PC-3 (cell line): ENCODE results near the gene GFRA1.

ENCODE experiments used
- EZH2 ChIP-seq: fragments of 300-600 bp; sonication (generic); IDR thresholded peaks from one replicate; pipeline ENCODE4 v1.6.1; 2017; ENCODE audit warnings: antibody characterized with exemption, mild to moderate bottlenecking, low read length; ENCODE audit not compliant: unreplicated experiment
- EZH2phosphoT487 ChIP-seq: fragments of 300-600 bp; sonication (generic); IDR thresholded peaks from 2 replicates; pipeline ENCODE4 v1.6.1; 2018; ENCODE audit warnings: mild to moderate bottlenecking, antibody characterized with exemption, low read length, borderline replicate concordance
- TF ChIP-seq, protein P1 (sequence below): fragments of 300-600 bp; sonication (generic); conservative IDR thresholded peaks from 2 replicates; pipeline ENCODE4 v1.5.1; 2017; ENCODE audit warnings: antibody characterized with exemption, low read depth, mild to moderate bottlenecking, low read length

DNA sequence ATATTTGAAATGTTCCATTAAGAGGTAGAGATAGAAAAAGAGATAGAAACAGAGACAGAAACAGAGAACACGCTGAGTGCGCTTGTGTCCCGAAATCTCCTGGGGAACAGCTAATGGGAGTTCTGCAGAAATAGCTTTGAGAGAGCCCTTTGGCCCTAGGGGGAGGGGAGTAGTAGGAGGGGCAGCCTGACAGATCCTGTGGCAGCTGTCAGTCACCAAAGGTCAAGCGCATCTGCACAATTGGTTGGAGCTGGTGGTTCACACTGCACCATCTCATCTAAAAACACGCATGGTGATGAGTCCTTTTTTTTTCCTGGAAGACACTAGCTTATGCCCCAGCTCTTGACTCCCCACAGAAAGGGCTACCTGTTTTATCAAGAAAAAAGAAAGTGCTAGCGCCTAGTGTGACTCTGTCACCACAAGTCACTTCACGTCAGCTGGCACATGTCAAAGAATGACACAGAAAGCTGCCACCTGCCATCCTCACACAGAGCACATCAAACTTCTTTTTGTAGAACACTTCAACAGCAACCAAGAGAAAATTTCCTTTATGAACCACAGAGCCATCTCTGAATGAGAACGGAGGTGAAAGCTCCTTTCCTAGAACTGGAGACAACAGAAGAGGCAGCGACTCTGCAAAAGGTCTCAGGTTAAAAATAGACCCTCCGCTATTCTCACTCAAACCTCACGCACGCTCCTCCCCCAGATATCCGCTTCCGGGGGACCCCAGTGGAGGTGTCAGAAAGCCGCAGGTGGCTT, 125.7 kb downstream of the GFRA1 start:
- TF ChIP-seq, protein P1, sequence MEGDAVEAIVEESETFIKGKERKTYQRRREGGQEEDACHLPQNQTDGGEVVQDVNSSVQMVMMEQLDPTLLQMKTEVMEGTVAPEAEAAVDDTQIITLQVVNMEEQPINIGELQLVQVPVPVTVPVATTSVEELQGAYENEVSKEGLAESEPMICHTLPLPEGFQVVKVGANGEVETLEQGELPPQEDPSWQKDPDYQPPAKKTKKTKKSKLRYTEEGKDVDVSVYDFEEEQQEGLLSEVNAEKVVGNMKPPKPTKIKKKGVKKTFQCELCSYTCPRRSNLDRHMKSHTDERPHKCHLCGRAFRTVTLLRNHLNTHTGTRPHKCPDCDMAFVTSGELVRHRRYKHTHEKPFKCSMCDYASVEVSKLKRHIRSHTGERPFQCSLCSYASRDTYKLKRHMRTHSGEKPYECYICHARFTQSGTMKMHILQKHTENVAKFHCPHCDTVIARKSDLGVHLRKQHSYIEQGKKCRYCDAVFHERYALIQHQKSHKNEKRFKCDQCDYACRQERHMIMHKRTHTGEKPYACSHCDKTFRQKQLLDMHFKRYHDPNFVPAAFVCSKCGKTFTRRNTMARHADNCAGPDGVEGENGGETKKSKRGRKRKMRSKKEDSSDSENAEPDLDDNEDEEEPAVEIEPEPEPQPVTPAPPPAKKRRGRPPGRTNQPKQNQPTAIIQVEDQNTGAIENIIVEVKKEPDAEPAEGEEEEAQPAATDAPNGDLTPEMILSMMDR = no peak
- TF ChIP-seq EZH2 (no peak), EZH2phosphoT487 (no peak)
